OCI-LY1 (cell line): ENCODE data around the gene VPS37C.

Experiments
- EZH2 ChIP-seq: fragments of 200-600 bp; sonication (generic), shearing (Covaris generic); IDR thresholded peaks from 2 replicates; pipeline ENCODE4 v1.8.0; 2017; ENCODE audit warnings: borderline replicate concordance, mixed run types, mild to moderate bottlenecking, antibody characterized with exemption, low read length, moderate library complexity, mixed read lengths
- TF ChIP-seq, protein P1 (sequence below): fragments of 200-600 bp; sonication (generic), shearing (Covaris generic); IDR thresholded peaks from 2 replicates; pipeline ENCODE4 v1.5.1; 2017; ENCODE audit warnings: mild to moderate bottlenecking, antibody characterized with exemption, low read length, moderate library complexity, mixed read lengths

- TF ChIP-seq, protein P1, sequence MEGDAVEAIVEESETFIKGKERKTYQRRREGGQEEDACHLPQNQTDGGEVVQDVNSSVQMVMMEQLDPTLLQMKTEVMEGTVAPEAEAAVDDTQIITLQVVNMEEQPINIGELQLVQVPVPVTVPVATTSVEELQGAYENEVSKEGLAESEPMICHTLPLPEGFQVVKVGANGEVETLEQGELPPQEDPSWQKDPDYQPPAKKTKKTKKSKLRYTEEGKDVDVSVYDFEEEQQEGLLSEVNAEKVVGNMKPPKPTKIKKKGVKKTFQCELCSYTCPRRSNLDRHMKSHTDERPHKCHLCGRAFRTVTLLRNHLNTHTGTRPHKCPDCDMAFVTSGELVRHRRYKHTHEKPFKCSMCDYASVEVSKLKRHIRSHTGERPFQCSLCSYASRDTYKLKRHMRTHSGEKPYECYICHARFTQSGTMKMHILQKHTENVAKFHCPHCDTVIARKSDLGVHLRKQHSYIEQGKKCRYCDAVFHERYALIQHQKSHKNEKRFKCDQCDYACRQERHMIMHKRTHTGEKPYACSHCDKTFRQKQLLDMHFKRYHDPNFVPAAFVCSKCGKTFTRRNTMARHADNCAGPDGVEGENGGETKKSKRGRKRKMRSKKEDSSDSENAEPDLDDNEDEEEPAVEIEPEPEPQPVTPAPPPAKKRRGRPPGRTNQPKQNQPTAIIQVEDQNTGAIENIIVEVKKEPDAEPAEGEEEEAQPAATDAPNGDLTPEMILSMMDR, result no peak
- TF ChIP-seq EZH2, result no peak
These were observed 22.3 kb downstream of the VPS37C start for GRCh38 chr11:61138935-61139334.
